ENCODE measurements around the gene IGF2R. TPM values are rescaled to one million over a fixed set of nuclear protein-coding genes. Genes with fewer than 3 reads are reported as not detected.

IGF2R gene
- total and polyA plus RNA-seq, 8 donors = 56.5 to 153 (median 60.4) TPM

DNA sequence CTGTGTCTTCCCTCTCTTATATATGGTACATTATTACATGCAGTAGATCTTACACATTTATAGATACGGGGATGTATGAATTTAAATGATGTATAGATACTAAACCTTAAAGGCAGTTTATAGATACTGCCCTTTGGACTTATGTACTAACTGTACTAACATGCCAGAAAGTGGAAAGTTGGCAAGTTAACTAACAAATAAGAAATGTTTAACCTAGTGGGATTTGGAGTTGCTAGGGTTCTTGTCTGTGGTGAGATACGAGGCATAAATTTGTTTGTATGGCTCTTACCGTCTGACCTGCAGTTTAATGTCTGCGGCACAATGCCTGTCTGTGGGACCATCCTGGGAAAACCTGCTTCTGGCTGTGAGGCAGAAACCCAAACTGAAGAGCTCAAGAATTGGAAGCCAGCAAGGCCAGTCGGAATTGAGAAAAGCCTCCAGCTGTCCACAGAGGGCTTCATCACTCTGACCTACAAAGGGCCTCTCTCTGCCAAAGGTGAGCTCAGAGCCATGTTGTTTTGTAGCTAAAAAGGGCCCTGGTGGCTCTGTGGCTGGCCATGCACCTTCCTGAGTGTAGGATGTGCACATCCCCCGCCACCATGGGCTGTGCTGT lies 89.8 kb downstream of the IGF2R start:
- intact Hi-C loops (cut with DNase I) = no loop called here
- ATAC-seq (no peak), DNase-seq (no peak)
- peaks cover 0 to 100% of the 10 kb centered on the region in 2 donors for H3K36me3 ChIP-seq
- TF ChIP-seq, protein P1, sequence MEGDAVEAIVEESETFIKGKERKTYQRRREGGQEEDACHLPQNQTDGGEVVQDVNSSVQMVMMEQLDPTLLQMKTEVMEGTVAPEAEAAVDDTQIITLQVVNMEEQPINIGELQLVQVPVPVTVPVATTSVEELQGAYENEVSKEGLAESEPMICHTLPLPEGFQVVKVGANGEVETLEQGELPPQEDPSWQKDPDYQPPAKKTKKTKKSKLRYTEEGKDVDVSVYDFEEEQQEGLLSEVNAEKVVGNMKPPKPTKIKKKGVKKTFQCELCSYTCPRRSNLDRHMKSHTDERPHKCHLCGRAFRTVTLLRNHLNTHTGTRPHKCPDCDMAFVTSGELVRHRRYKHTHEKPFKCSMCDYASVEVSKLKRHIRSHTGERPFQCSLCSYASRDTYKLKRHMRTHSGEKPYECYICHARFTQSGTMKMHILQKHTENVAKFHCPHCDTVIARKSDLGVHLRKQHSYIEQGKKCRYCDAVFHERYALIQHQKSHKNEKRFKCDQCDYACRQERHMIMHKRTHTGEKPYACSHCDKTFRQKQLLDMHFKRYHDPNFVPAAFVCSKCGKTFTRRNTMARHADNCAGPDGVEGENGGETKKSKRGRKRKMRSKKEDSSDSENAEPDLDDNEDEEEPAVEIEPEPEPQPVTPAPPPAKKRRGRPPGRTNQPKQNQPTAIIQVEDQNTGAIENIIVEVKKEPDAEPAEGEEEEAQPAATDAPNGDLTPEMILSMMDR (IDR thresholded peaks at IDR 0.05) = no peak
- no peaks in the 10 kb centered on the region for H3K27me3 ChIP-seq
- no peaks in the 10 kb centered on the region for H3K9me3 ChIP-seq
- H3K4me3 ChIP-seq = no peak overlapping the region
- H3K27ac ChIP-seq = no peak overlapping the region
- H3K4me1 ChIP-seq = peaks cover 0 to 5% of the 10 kb centered on the region in 2 donors

DNA sequence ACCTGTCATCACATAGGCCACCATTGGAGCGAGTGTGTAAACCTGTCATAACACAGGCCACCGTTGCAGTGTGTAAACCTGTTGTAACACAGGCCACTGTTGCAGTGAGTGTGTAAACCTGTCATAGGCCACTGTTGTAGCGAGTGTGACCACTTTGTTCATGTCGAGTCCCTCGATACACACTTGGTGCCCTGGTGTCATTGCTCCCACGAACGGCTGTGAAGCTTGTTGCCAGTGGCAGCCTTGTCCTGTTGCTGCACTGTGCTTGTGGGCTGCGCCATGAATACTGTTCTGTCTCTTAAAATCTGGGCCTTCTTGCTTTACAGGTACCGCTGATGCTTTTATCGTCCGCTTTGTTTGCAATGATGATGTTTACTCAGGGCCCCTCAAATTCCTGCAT lies 91.3 kb downstream of the IGF2R start:
- H3K9me3 ChIP-seq = no peaks in the 10 kb centered on the region
- ATAC-seq = no peak
- intact Hi-C loops (cut with DNase I) = no loop called here
- H3K36me3 ChIP-seq = peaks cover 0 to 100% of the 10 kb centered on the region in 2 donors
- H3K4me3 ChIP-seq = no peak overlapping the region
- TF ChIP-seq, protein P1 (IDR thresholded peaks at IDR 0.05) = no peak
- H3K27me3 ChIP-seq = no peaks in the 10 kb centered on the region
- no peak for DNase-seq
- peaks cover 0 to 5% of the 10 kb centered on the region in 2 donors for H3K4me1 ChIP-seq
- H3K27ac ChIP-seq = no peak overlapping the region

DNA sequence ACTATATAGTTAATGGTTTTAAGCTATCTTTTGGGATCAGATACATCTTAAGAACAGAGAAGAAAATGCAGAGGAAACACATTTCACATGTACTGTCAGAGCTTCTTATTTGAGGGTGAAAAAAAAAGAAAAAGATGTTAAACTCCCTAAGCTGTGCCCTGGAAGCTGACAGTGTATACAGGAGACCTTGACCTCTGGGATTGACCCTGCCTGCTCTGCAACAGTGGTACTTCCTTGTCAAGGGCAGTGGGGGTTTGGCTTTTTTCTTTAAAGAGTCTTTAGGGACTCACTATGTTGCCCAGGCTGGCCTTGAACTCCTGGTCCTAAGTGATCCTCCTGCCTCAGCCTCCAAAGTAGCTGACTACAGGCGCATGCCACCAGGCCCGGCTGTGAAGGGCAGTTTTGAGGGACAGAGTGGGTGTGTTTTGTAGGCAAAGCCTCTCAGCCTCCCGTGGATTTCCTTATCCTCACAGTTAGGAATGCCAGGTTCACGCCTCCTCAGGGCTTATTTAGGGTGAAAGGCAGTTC lies 92.1 kb downstream of the IGF2R start:
- Histone ChIP-seq H3K4me1 (no peaks in the 10 kb centered on the region), H3K36me3 (peaks cover 0 to 99% of the 10 kb centered on the region in 2 donors), H3K9me3 (no peaks in the 10 kb centered on the region), H3K27ac (no peak overlapping the region), H3K4me3 (no peak overlapping the region), H3K27me3 (no peaks in the 10 kb centered on the region)
- ATAC-seq (no peak), DNase-seq (no peak)
- intact Hi-C loops (cut with DNase I) = no loop called here
- TF ChIP-seq, protein P1 (IDR thresholded peaks at IDR 0.05) = no peak

DNA sequence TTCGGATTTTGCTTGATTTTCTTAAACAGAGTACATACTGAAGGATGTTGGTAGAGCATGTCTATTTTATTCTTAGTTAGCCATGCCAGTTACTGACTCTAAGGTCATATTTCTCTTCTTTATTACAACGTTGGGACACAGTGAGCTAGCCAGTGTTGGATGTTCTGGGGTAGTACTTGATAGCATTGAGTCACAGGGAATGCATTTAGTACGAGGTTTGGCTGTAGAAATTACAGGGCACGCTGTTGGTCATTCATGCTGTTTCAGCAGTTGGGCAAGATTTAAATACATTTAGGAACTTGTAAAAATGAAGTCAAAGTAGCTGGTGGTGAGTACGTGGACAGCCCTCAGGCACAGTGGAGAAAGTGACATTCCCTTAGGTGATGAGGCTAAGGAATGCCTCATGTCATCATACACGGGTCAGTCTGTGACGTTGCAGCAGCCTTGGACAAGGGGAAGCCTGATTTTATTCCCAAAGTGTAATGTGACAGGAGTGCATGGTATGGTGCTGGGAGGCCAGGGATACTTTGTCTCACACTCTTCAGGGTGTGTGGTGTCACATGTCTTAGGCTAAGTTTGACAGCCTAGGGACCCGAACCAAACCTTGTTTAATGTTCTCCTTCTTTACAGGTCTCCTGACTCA lies 95.0 kb downstream of the IGF2R start:
- ATAC-seq = no peak
- no peak overlapping the region for H3K27ac ChIP-seq
- no peak overlapping the region for H3K4me3 ChIP-seq
- peaks cover 0 to 98% of the 10 kb centered on the region in 2 donors for H3K36me3 ChIP-seq
- intact Hi-C loops (cut with DNase I) = no loop called here
- TF ChIP-seq, protein P1 (IDR thresholded peaks at IDR 0.05) = no peak
- no peaks in the 10 kb centered on the region for H3K27me3 ChIP-seq
- DNase-seq = no peak
- no peaks in the 10 kb centered on the region for H3K9me3 ChIP-seq
- H3K4me1 ChIP-seq = no peaks in the 10 kb centered on the region

DNA sequence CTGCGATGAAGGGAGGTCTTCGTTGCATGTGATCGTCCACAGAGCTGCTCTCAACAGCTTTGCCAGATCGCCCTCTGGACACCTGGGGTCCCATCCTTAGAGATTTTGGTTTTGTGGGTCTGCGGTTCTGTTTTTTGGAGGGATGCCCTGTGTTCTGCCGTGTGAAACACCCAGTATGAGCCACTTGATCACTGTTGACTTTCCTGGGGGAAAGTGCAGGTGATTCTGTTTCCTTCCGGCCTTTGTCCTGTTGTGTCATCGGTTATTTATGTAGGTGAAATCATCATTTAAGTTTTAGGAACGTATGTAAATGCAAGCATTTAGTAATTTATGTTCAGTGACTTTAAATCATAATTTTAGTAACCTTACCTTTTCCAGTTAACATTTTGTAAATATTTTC lies 96.3 kb downstream of the IGF2R start:
- Histone ChIP-seq H3K4me1 (no peaks in the 10 kb centered on the region), H3K9me3 (no peaks in the 10 kb centered on the region), H3K4me3 (no peak overlapping the region), H3K36me3 (peaks cover 0 to 98% of the 10 kb centered on the region in 2 donors), H3K27ac (no peak overlapping the region), H3K27me3 (no peaks in the 10 kb centered on the region)
- TF ChIP-seq, protein P1 (IDR thresholded peaks at IDR 0.05) = no peak
- intact Hi-C loops (cut with DNase I) = no loop called here
- DNase-seq = no peak
- ATAC-seq = no peak
